IPS-NIHi7 (cell line): ENCODE results near the gene RASD2.
"Not testable (repeated sequence)": the region's sequence is repeated elsewhere in the genome, so short reads cannot be mapped to it uniquely, and the experiment has no call there.

Experiments used
- DNase-seq: peaks from one replicate; pipeline ENCODE4 v3.0.0; 2012; ENCODE audit warnings: mixed read lengths; ENCODE audit errors: extremely low spot score

The RASD2 gene, protein sequence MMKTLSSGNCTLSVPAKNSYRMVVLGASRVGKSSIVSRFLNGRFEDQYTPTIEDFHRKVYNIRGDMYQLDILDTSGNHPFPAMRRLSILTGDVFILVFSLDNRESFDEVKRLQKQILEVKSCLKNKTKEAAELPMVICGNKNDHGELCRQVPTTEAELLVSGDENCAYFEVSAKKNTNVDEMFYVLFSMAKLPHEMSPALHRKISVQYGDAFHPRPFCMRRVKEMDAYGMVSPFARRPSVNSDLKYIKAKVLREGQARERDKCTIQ

DNA sequence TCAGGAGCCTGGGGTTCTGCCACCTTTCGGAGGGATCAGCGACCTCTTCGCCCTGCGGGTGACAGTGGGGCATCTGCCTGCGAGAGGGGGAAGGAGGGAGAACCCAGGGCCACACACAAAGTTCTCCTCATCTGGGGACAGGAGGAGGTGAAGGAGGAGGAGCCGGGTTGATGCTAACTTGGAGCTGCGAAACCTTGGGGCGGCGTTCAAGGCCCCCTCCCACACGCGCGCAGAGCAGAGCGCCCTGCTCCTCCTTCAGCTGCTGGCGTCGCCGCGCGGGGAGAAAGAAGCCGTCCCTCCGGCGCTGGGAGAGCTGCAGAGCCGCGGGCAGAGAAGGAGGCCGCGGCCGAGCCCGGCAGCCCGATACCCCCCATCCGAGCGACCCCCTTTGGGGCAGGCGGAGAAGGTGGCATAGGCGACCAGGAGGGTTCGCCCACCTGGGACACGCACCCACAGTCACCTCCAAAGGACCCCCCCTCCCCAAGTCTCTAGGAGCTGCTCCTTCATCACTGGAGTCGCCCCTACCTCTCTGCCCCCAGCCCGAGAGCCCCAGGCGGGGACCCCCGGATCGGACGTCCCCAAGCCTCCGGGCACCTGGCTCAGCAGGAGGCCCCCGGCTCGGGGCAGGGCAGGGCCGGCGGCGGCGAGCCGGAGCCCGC is at the start of gene RASD2:
Gene RASD2 (plus strand): TSS at position 237 of the 659 bp plus-strand sequence. CDS start 5,979 bp downstream, outside the sequence.
- peak; percentile 57 for DNase-seq

DNA sequence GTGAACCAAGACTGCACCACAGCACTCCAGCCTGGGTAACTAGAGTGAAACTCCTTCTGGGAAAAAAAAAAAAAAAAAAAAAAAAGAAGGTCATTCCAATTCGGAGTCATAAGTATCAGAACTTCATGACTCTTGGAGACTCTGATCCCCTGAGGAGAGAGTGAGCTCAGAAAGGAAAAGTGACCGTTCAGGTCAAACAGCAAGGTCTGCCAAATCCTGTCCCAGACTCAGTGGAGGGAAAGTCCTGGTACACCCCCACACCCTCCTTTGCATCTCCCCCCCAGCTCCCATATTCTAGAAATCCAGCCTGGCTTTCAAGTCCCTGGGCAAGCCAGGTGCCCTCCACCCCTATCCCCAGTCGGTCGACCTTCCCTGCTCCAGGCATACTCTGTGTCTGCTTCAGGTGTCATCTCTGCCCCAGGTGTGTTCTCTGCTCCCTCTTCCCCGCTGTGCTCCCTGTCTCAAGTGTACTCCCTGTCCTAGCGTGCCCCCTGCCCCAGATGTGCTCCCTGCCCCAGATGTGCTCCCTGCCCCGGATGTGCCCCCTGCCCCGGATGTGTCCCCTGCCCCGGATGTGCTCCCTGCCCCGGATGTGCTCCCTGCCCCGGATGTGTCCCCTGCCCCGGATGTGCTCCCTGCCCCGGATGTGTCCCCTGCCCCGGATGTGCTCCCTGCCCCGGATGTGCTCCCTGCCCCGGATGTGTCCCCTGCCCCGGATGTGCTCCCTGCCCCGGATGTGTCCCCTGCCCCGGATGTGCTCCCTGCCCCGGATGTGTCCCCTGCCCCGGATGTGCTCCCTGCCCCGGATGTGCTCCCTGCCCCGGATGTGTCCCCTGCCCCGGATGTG is 49.3 kb upstream of the RASD2 start:
- not testable (repeated sequence) for DNase-seq

DNA sequence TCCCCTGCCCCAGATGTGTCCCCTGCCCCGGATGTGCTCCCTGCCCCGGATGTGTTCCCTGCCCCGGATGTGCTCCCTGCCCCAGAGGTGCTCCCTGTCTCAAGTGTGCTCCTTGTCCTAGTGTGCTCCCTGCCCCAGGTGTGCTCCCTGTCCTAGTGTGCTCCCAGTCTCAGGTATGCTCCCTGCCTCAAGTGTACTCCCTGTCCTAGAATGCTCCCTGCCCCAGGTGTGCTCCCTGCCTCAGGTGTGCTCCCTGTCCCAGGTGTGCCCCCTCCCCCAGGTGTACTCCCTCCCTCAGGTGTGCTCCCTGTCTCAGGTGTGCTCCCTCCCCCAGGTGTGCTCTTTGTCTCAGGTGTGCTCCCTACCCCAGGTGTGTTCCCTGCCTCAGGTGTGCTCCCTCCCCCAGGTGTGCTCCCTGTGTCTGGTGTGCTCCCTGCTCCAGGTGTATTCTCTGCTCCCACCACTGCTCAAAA is 48.7 kb upstream of the RASD2 start:
- DNase-seq = no peak

DNA sequence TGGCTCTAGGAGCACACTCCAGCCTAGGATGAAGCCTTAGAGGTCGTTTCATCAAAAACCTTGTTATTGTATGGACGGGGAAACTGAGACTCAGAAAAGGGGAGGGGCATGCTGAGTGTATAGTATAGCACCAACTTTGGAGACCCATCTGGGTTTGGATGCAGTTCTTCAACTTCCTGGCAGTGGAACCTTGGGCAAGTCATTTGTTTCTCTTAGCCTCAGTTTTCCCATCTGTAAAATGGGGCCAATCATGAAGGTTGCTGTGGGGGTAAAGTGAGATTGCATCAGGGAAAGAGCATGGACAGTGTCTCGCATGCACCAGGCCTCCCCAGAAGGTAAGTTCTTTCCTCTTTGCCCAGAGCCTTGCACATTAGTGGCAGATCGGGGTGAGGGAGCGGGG is 47.6 kb upstream of the RASD2 start:
- DNase-seq = no peak

DNA sequence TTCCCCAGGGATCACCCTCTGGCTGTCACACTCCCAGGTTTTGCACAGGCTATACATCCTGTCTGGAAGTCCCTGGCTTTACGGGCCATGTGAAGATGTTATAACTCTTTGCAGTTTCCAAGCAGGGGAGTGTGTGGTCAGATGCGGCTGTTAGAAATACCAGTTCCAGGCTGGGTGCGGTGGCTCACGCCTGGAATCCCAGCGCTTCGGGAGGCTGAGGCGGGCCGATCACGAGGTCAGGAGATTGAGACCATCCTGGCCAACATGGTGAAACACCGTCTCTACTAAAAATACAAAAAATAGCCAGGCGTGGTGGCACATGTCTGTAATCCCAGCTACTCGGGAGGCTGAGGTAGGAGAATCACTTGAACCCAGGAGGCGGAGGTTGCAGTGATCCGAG is 44.9 kb upstream of the RASD2 start:
- DNase-seq = not testable (repeated sequence)

DNA sequence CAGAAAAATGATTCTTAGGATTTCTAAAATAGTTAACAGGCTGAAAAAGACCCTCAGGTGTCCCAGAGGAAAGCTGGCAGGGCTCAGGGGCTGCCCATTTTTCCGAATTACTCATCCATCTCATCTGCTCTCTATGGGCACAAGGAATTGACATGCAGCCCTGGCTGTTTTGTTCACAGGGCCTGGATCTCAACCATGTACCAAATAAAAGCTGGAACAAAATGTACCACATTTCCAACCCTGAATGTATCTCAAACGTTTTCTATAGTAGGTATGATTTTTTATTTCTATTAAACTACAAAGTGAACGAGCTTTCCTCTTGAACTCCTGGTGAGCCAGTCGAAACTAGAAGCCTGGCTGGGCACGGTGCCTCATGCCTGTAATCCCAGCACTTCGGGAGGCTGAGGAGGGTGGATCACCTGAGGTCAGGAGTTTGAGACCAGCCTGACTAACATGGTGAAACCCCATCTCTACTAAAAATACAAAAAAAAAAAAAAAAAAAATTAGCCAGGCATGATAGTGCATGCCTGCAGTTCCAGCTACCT is 43.8 kb upstream of the RASD2 start:
- DNase-seq = no peak

DNA sequence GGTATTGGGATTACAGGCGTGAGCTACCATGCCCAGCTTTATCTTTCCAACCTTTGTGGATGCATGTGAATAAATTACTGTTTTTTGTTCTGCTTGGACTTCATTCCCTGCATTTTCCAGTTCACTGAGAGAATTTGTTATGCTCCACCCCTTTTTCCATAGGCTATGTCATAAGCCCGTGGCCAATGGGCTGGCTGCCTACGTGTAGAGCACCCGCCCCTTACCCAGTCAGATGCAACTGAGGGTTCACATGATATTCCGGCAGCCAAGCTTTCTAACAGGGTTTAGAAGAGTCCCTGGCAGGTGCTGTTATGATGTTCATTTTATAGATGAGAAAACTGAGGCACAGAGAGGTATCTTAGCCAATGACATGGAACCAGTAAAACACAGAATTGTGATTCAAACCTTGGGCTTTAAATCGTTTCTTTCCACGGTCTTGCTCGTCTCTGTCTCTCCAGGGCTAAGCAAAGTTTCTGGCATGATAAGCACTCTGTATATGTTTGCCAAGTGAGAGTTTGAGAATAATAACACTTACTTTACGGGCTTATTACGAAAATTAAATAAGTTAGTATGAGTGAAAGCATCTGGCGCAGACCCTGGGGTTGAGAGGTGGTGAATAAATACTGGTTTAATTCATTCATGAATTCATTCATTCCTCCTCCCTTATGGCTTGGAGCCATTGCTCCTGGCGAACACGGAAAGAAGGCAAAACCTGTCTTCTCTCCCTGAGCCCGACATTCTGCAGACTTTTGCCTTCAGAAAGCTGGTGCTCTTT is 42.4 kb upstream of the RASD2 start:
- peak; percentile 53 for DNase-seq

DNA sequence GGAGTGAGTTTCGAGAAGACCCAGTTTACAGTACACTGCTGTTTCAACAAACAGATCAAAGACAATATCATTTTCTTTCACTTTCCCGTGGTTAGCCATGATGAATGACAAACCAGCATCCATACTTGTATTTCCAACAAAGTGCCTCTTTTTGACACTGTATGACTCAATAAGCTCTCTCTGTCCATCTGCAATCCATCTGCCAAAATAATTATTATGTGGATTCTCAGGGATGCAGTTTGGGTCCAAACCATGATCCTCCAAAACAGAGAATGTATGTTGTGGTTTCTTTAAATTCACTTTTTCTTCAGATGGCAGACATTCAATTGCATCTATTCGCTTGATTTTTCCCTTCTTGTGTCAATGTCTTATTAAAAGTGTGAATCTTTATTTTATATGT is 37.8 kb upstream of the RASD2 start:
- DNase-seq = no peak

DNA sequence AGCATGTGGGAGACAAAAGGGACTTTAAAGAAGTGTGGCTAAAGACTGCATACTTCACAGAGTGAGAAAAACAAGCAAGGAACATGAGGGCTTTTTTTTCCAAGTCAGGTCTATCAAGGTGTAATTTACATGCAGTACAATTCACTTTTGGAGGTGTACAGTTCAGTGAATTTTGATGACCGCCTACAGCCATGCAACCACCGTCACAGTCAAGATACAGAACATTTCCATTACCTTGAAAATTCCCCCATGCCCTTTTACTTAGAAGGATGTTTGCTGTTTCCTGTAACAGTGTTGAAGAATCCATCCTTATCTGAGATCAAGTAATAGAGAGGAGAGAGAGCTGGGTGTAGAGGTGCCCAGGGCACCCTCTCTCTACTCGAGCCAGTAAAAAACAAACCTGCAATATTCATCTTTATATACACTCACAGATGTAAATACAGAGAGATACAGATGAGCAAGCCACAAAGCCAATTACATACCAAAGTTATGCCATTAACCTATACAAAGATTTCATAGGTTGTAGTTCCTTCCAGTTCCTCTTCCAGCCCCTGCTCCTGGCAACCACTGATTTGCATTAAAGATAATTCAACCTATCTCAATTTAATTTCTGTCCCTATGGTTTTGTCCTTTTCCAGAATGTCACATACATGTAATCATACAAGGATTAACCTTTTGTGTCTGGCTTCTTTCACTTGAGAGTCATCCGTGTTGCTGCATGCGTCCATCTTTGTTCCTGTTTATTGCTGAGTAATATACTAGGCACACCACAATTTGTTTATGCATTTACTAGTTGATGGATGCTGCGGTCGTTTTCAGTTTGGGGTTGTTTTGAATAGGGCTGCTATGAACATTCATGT is 35.0 kb upstream of the RASD2 start:
- no peak for DNase-seq

DNA sequence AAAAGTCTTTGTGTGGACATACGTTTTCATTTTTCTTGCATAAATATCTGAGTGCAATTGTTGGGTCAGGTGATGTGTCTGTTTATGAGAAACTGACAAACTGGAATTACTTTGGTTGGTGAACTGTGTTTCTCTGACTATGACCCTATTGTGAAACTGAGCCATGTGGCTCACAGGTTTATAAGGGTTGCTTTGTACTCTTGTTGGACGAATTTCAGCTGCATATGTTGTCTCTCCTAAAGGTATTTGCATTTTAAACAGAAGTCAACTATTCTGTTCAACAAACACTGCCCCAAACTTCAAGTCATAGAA is 34.4 kb upstream of the RASD2 start:
- DNase-seq = no peak

DNA sequence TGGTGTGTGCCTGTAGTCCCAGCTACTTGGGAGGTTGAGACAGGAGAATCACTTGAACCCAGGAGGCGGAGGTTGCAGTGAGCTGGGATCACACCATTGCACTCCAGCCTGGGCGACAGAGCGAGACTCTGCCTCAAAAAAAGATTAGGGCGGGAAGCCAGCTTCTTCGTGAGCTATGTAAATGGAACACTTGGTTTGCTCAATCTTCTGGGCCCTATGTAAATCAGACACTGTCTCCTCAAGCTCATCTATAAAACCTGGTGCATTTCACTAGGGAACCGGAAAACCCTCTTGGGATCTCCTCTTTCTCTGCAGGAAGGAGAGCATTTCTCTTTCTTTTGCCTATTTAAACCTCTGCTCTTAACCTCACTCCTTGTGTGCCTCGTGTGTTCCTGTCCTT is 32.8 kb upstream of the RASD2 start:
- not testable (repeated sequence) for DNase-seq

DNA sequence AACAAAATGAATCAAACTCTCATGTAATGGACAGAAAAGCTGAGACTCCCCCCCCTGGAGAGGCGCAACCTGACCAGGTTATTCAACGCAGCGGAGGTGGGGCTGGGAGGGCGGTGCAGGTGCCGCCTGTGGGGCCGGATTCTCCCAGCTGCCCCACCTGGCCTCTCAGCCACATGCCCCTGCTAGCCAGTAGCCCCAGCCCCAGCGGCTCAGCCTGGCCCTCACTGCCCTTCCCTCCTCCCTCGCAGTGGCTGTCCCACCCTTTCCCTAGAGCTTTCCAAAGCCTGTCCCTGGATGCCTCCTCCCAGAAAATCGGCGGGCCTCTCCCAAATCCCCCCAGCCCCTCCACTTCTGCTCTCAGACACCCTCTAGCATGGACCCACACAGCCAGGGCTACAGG is 31.2 kb upstream of the RASD2 start:
- no peak for DNase-seq

DNA sequence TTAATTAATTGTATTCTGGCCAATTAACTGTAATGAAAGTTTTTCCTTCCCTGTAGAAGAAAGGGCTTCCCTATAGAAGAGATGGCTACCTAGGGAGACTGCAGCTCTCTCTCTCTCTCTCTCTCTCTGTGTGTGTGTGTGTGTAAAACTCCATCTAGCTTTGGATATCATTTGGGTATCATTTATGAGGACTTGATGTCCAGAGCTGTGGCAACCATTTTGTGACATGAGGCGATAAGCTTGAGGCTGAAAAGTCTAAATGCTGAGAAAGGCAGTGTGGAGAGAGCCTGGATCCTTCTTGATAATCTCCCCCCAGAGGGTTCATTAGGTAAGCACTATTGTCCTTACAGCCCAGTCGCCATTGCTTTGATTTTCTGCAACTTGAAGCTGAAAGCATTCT is 30.7 kb upstream of the RASD2 start:
- DNase-seq = no peak

DNA sequence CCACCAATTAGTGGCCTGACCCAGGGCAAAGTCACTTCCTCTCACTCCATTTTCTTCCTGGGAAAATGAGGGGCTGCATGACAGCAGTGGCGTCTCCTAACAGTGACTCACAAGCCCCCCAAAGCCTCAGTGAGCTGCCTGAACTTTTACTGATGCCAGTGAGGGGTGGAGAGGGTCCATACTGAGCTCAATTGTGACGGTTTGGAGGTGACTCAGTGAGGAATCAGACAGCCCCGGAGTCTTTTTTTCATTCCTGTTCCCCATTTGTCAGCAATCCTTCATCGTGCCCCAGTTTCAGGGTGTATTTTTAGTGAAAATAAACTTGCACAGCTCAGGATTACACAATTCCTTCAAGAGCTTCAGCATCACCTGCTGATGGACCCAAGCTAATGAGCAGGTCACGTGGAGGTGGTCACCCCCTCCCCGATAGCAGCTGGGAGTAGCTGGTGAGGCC is 30.1 kb upstream of the RASD2 start:
- no peak for DNase-seq

DNA sequence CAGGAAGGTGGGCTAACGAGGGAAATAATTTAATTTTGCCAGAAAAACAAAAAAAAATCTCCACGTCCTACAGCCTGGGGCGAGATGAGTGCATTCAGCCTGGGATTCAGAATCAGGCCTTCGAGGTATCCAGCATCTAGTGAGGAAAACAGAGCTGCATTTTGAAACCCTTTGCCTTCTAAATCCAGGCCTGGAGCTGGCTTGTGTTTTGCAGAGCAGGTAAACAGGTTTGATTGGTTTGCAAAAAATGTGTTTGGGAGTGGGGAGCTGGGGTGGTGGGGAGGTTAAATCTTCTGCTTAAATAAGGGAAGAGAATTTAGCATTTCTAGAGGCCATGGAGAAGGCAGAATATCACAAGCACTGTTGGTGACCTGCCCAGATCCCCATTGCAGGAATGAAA is 29.7 kb upstream of the RASD2 start:
- DNase-seq = no peak

DNA sequence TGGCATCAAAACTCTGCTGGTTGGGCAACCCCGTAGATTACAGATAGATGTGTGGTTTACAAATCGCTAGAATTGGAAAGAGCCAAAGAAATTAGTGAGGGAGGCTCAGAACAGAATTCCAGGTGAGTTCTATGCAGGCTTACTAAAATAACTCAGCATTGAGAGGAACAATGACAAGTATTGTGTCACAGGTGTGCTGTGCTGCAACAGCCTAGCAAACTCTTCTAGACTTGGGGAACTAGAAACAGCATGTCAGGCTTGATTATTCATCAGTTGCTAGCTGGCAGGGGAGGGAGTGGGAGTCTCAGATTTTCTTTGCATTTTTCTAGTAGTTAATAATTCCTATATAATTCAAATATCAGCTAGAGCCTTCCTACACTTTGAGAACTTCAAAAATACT is 26.3 kb upstream of the RASD2 start:
- DNase-seq = no peak

DNA sequence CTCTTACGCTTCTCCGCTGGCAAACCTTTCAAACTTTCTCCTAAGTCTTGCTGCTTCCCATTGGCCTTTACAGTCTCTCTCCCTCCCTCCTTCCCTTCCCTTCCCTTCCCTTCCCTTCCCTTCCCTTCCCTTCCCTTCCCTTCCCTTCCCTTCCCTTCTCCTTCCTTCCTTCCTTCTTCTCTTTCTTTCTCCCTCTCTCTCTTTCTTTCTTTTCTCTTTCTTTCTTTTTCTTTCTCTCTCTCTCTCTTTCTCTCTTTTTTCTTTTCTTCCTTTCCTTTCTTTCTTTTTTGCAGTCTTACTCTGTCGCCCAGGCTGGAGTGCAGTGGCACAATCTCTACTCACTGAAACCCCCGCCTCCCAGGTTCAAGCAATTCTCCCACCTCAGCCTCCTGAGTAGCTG is 24.7 kb upstream of the RASD2 start:
- DNase-seq = not testable (repeated sequence)

DNA sequence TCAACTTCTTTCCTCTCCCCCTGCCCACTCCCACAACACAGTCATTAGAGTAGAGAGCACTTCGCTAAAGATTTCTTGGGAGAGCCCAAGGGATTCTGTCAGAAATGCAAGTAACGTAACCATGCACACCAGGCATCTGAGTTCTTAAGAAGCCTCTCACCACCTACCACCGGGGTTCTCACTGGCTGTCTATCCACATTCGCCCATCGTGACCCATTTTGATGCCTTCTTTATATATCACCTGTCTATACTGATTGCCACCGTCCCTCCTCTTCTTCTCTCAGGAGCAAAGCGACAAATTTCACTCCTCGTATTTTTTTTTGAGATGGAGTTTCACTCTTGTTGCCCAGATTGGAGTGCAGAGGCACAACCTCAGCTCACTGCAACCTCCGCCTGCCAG is 23.9 kb upstream of the RASD2 start:
- DNase-seq = no peak

DNA sequence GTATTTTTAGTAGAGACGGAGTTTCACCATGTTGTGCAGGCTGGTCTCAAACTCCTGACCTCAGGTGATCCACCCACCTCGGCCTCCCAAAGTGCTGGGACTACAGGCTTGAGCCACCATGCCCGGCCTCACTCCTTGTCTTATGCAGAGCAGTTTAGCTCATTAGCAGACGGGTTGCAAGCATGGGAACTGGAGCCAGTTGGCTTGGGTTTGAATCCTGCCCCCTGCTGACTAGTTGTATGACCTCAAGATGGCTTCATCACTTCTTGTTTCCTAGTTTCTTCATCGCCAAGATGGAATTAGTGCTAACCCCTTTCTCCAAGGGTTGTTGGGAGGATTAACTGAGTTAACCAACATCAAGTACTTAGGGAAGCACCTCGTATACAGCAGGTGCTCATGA is 23.4 kb upstream of the RASD2 start:
- DNase-seq = no peak

DNA sequence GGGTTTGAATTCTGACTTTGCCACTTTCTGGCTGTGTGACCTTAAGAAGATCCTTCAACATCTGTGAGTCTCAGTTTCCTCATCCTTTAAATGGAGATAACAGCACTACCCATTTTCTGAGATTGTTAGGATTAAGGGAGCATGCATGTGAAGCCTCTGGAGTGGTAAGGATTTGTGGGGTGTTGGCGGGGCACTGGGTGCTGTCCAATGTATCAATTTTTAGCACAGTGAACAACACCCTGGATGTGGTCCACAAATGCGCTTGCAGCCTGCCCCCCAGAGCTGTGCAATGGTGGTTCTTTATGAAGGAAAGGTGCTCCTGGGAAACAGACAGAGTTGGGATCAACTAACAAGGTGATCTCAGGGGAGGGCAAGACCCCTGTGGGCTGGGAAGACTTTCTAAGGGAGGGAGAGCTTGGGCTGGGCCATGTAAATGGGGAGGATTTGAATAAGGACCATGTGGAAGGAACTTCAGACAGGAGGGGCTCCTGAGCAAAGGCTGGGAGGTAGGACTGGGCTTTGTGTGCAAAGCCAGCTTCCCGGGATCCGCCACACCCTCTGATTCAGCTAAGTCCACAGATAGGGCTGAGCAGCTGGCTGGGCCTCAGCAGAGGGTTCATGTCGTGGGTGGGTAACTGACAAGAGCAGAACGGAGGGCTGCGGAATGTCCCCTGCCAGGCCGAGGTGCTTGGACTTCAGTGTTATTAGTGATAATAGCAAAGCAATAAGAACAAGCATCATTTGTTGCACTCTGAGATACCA is 22.7 kb upstream of the RASD2 start:
- peak; percentile 54 for DNase-seq
